Retina (tissue), 1 donor: ENCODE data around the gene ATXN7L3.
A peak's percentile ranks its signal among the peaks of the same experiment; 100 is the strongest.

Experiments
- DNase-seq: peaks from one replicate; pipeline ENCODE4 v3.0.0-alpha.2; 2016

Gene ATXN7L3

DNA sequence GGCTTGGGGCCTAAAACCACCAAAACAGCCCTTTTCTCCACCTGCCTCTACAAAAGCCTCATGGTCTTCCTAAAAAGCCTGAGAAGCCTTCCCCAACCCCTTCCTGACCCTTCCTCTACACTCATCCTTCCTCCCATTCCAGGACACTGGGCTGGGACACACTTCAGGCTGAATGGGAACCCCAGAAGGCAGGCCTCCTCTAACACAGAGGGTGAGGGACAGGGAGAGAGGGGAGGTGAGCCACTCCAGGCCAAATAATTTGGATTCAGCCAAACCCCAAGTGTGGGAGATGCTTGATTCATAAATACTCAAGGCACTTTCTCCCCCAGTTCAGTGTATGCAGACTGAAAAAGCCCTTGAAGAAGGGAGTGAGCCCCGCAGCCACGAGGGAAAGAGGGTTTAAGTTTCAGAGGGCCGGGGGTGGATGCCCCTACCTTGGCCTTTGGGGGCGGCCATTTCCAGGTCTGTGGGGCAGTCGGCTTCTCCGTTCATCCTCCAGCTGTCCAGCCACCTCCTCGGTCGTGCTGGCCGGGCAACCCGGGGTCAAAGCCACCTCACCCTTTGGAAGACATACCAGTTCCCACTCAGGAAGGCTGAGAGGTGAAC, 18.2 kb upstream of the ATXN7L3 start:
- no peak for DNase-seq

DNA sequence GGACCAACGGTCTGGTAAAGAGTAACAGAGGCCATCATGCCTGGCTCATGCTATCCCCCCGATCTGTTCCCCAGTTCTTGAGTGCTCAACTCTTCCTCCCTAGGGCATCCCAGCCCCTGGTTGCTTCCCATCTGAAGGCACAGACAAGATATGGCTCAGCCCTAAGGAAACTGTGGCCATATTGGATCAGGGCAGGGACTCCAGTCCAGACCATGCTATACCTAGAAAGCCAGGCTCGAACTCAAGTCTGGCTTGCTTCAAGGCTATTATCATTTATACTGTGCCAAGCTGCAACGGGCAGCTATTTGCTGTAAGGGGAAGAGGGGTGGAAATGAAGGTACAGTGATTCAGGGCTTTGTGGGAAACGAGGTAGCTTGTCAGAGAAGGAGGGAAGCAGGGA, 17.0 kb upstream of the ATXN7L3 start:
- DNase-seq, result no peak

DNA sequence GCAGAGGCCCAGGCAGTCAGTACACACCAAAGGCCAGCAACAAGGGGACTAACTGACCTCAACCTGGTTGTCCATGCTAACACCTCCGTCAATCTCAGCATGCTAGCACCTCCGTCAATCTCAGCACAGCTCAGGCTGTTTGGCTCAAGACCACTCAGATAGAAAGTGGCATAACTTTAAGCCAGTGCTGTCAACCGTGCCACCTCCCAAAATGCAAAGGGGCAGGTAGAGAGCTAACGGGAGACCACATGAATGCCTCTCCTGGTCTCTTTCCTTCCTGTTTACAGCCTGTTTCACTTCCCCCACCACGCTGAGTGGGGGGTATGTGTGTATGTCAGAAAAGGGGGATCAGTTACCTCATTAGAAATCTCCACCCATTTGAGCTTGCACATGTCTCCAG, 16.5 kb upstream of the ATXN7L3 start:
- DNase-seq, result no peak

DNA sequence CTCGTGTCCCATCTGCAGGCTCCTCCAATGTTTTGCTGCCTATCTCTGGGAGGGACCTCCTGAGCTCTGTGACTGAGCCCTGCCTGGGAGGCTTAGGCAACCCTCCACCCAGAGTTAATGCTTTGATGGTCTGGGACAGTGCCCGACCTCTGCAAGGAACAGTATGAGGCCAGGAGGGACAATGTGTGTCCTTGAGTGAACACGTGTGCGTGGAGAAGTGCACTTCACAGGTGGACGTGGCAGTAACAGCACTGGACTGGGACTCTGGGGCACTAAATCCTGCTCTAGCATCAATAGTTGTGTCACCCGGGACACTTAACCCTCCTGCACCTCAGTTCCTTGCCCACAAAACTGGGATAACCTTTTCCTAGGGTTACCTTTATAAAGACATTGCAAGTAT, 15.2 kb upstream of the ATXN7L3 start:
- DNase-seq, result no peak

DNA sequence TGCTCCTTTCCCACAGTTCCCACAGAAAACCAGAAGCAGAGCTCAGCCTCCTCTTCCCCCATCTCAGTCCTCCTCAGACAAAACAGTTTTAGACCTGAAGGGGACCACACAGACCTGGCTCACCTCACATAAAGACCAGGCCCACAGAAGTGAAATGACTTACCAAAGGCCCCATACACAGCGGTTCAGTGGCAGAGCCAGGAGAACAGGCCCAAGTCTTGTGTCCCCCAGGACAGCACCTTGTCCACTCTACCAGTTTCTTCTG, 14.5 kb upstream of the ATXN7L3 start:
- no peak for DNase-seq

DNA sequence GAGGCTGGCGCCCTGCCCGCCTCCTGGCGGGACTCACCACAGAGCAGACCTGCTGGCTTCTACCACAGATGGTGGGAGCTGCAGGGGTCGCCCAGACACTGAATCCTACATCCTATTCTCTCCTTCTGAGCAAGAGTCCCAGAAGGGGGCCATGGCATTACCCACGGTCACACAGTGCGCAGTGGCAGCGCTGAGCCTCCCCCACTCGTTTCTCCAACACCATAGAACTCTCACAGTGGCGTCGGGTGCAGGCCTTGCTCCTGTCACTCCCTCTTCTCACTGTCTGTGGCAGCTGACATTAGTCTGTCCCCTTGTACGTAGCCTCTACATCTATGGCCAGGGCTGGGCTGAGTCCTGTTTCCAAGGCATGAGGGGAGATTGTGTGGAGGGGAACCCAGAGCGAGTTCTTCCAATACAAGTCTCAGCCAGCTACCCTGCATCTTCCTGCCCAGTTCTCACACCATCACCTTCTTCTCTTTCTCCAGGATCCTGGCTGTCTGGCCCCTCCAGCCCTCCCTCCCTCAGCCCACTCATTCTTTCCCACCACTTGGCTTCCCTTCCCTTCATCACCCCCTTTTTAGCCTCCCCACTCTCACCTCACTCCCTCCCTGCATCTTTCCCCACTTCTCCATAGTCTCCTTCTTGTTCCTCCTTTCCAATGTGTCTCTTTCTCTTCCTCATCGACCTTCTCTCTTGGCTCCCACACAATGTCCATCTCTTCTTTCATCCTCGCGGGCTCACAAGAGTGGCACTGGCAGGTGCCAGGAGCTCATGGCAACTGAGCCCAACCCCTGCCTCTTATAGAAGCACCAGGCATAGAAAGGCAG, 13.9 kb upstream of the ATXN7L3 start:
- no peak for DNase-seq

DNA sequence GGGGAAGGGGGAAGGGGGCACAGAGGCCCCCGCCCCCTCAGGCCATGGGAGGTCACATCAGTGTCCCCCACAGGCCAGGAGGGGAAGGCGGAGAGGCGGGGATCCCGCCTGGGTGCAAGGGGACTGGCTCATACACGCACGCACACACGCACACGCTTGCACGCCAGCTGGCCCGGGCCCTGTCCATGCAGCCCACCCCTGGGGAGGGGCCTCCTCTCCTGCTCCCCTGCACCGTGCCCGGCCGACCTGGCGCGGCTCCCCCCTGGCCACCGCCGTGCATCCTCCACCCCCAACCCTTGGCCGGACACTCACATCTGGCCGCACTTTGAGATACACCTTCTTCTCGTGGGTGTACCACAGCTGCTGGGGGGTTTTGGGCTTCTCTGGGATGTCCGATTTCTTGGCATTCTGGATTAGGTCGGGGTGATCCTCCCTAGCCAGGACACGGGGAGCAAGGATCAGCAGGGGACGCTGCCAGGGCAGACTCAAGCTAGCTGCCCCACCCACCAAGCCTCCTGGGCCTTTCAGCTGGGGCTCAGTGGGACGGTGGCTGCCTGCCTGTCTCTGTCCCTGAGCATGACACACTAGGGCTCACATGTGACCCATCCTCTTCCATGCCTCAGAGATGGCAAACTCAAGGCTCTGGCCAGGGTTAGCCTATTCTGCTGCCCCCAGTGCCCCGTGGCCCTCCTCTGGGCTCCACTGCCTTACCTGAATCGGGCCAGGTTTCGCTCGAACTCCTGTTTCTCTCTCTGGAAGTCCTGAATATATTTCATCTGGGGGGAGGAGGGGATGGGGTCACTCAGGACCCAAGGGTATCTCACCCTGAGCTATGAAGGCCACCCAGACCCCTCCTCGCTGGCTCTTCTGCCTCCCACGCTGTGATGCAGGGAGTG, 13.1 kb upstream of the ATXN7L3 start:
- no peak for DNase-seq

DNA sequence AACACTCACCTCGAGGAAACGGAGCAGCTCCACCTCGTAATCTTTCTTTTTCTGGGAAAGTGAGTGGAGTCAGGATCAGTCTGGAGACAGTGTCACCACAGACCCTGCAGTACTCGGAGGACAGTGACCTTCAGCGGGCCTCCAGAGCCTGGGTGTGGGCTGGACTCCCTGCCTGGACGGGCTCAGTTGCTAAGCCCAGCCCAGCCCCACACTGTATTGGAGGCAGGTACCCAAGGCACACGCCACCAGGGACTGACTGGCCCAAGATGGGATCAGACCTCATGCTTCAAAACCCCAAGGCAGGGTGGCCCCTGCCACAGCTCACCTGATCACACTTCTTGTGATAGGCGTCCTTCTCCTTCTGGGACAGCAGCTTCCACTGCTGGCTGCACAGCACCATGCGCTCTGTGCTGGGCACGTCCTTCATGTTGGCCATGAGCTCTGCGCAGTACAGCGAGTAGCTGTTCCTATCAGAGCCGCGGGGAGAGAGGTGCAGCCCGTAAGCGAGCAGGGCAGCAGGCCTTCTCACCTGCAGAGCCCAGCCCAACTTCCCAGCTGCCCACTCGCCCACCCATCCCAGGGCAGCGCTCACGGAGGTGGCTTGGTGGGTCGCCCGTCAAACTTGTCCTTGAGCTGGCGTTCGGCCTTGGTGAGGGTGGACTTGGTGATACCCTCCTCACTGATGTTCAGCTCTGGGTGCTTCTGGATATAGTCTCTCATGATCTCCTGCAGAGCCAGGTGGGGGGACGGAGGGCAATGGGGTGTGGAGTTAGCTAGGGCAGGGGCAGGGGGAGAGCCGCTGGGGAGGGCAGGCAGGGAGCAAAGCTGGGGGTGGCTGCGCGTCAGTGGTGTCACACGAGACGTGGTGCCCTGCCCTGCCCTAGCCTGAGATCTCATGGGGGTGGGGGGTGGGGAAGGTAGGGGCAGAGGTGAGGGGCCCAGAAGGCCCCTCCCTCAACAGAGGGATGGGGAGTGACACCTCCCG, 11.9 kb upstream of the ATXN7L3 start:
- DNase-seq, result no peak

DNA sequence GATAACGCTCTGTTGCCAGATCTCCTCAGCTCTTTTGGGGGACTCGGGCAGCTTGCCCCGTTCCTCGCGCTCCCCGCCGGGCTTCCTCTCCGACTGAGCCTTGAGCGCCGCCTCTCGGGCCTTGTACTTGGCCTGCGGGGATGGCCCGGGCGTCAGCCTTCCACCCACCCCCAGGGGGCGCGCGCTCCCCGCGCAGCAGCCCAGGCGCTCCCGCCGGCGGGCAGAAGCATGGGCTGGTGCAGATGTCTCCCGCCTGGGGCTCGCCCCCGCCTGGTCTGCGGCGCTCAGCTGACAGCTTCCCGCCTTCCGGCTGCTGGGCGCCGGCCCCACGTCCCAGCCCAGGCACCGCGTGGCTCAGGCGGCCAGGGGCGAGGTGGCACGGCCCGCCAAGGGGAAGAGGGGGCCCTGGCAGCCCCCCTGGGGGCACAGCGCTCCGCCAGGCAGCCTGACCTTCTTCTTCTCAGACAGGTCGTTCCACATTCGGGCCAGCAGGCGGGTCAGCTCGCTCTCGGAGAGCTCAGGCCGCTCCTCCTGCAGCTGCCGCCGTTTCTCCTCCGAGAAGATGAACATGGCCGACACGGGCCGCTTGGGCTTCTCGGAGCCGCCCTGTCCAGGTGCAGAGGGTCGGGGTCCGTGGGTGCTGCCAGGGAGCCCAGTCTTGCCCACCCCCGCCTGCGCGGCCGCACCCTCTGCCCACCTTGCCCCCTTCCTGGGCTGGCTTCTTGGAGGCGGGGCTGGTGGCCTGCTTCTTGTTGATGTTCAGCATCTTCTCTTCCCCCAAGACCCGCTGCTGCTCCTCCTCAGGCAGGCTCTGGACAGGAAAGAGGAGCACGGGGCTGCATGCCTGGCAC, 10.9 kb upstream of the ATXN7L3 start:
- DNase-seq, result peak; percentile 93

DNA sequence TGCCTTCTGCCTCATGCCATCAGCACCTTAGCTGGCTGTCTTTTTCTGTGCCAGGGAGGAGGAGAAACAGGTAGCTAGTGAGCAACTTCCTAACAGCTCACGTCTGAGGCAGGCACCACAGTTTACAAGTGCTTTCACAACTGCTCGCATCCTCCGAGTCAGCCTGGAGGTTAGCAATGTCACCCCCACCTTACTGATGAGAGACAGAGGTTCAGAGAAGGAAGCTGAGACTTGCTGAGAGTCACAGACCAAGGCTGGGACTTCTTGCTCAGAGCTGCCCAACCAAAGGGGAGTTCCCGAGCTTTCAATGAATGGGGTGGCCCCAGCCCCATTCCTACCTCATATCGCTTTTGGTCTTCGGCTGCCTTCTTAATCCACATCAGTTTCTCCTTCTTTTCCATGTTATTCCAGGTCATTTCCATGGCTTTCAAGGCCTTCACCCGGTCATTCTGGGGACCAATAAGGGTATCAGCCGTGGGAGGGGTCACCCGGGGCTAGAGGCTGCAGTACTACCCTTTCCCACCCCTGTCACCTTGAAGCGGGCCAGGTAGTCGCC, 10.2 kb upstream of the ATXN7L3 start:
- no peak for DNase-seq

DNA sequence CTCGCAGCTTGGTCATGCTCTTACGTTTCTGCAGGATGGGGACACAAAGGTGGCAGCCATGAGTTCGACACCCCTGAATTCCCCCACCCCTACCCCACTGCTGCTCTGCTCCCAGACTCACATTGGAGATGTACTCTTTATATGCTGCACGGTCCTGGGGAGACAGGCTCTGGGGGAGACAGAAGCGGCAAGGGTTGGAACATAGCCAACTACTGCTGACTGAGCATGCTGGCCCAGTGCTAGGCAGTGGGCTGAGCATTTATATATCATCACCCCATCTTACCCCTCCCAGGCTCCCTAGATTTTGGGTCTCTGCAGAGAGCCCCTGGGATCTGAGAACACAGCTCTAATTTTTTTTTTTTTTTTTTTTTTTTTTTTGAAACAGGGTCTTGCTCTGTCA, 8.1 kb upstream of the ATXN7L3 start:
- DNase-seq, result no peak

DNA sequence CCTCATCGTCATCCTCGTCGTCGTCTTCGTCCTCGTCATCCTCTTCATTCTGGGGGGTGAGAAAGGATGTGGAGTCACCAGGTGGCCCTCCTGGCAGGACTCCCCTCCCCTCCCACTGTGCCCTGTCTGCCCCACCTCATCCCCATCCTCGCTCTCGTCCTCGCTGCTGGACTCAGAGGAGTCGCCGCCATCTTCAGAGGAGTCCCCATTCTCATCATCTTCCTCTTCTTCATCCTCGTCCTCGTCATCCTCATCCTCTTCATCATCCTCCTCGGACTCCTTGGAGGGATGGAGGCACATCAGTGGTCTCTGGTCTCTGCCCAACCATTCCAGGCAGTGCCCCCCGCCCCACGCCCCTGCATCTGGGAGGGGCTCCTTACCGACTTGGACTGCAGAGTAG, 7.6 kb upstream of the ATXN7L3 start:
- no peak for DNase-seq

DNA sequence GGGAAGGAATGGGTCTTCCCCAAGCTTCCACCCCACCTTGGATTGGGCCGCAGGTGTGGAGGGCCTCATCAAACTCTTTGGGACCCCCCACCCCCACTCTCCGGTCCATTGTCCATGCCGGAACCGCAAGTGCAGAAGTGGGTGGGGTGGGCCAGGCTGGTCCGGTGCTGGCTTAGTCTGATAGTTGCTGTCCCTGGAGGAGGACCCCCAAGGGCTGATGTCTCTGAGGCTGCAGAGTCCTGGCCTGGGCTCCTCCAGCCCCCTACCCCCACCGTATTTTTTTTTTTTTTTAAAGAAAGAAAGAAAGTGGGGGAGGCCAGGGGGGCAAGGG, 7.1 kb upstream of the ATXN7L3 start:
- DNase-seq, result no peak

DNA sequence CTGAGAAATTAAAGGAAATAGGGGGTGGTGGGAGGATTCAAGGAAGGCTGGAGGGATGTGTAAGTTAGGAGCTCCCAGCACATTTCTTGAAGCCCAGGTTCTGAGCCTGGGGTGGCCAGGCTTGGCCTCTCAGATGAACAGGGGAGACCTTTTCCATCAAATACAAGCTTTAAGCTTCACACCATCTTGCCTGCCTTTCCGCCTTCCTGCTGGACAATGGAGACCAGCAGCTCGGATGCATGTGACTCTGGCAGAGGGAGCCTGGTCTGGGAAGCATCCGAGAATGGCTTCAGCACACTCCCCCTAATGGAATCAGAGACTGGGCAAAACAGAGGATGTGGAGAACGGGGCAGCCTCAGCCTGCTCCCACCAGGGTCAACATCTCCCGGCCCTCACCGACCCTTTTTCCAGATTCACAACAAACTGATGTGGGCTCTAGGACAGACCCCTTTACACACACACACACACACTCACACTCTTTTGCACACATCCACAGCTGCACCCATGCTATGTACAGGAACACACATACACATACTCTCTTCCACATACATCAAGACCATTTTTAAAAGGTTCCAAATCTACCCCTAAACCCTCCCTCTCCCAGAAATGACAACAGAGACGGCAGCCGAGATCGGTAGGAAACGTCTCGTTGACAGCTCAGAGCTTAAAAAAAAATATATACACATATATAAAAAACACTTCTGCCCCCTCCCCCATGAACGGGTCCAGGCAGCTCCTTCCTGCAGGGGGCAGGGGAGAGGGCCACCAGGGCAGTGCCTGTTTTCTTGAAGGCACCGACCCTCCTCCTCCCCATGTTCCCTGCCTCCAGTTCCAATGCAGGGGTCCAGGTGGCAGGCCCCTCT, 6.5 kb upstream of the ATXN7L3 start:
- no peak for DNase-seq

DNA sequence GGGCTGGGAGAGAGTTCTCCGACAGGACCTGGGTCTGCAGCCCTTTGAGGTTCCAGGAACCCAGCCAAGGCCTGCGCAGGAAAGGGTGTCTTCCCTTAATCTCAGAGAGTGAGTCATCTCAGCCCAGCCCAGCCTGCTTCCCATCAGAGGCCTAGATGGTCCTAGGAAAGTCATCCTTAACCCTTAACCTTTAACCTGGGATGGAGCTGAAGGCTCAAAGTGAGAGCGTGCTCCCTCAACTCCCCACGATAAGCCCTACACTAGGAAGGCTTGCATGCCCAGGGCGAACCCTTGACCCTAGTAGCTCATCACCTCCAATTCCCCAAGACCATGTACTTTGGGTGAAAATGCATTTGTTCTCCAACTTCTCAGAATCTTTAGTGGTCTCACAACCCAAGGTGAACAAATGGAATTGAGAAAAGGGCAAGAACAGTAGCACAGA, 4.8 kb upstream of the ATXN7L3 start:
- DNase-seq, result no peak

DNA sequence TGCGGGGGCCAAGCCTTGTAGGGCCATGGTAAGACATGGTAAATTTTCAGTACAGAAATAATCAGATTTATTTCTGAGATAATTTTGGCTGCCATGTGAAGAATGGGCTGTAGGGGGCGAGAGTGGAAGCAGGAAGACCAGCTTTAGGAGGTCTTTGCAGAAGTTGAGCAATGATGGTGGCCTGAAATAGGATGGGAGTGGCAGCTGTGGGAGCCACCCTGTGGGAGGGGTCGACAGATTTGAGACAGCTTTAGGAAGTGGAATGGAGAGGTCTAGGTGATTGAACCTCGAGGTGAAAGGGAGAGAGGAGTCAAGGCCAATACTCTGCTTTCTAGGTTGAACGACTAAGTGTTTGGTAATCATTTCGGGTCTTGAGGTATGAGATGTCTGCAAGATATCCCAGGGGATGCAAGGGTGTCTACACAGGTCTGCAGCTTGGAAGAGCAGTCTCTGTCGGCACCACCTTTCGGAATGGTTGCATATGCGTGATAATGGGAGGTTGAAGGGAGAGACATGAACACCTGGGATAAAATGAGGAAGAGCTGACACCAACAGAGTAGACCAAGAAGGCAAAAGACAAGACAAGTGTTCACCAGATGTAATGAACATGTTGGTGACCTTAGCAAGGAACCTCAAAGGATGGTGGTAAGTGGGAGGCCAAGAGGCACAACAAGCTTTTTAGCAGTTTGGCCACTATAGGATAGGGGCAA, 4.2 kb upstream of the ATXN7L3 start:
- peak; percentile 59 for DNase-seq

DNA sequence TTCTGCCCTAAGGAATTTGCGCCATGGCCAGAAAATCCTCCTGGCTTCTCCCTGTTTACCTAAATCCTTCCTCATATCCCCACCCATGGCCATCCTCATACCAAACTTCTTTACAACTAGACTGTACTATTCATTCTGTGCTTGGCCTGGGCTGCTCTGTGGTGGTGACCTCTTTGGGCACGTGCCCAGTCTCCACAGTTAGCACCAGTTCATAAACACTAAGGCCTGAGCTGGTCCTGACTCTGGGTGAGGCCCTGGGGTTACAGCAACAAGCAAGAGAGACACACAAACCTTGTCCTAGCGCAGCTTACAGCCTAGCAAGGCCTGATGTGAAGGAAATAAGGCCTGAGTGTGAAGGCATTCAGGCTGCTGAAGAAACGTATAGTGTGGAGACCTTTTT, 3.1 kb upstream of the ATXN7L3 start:
- DNase-seq, result no peak

DNA sequence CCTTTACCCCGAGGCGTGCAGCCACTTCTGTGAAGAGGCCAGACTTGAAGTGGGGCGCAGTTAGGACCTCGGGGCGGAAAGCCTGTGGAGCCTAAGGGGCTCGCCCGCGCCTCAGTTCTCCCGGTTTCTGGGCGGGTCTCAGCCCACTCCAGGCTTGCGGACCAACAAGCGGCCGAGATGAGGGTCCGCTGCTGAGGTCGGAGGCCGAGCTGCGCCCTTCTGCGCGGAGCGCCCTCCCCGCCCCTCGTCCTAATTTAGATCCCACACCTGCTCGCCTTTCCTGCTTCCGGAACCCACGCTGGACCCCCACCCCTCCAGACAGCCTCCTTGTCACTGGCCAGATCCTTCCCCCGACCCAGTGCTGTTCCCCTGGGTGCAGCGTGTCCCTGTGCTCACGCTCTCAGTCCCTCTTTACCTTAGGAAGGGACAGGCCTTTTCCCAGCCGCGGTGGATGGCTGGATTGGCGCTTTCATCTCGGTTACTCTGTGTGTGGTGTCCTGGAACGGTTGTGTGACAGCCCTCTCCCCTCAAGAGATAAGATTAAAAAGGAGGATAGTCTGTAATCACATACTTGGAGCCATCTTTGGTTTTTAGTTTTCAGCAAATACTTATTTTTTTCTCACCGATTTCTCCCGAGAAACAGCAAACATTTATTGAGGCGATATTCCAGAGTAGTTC, 933 bp upstream of the ATXN7L3 start:
- DNase-seq, result peak; percentile 72
